Measurements from ENCODE around the gene PPP1R14D.

PPP1R14D gene

DNA sequence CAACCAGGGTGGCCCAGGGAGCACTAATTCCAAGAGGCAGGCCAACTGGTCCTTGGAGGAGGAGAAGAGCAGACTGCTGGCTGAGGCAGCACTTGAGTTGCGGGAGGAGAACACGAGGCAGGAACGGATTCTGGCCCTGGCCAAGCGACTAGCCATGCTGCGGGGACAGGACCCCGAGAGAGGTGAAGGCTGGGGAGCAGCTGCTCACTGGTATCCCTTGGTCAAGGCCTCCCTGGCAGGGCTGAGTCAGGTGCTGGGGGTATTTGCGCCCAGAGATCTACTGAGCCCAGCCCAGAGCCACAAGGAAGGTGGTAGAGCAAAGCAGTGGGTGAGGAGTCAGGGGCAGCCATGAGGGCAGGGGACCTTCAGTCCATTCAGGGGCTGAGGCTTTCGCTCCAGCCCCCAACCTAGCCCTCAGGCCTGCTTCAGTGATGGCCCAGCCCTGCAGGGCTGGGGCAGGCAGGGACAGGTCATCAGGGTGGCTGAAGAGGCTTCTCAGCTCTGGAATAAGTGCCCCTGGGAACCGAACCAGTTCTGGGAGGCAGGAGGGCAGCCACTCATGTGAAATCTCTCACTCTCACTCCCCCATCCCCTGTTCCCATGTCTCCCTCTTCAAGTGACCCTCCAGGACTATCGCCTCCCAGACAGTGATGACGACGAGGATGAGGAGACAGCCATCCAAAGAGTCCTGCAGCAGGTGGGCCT lies 15.6 kb downstream of the PPP1R14D start:
- peaks cover 4 to 5% of the 10 kb centered on the region in 2 experiments for H3K4me1 ChIP-seq (ENCODE audit: control insufficient read depth in 1 of 2, insufficient read depth in 1 of 2, low read depth in 1 of 2, low read length in 1 of 2)

GRCh38 chr15:40808861-40809450 lies 19.6 kb downstream of the PPP1R14D start:
- TF ChIP-seq, protein P1, sequence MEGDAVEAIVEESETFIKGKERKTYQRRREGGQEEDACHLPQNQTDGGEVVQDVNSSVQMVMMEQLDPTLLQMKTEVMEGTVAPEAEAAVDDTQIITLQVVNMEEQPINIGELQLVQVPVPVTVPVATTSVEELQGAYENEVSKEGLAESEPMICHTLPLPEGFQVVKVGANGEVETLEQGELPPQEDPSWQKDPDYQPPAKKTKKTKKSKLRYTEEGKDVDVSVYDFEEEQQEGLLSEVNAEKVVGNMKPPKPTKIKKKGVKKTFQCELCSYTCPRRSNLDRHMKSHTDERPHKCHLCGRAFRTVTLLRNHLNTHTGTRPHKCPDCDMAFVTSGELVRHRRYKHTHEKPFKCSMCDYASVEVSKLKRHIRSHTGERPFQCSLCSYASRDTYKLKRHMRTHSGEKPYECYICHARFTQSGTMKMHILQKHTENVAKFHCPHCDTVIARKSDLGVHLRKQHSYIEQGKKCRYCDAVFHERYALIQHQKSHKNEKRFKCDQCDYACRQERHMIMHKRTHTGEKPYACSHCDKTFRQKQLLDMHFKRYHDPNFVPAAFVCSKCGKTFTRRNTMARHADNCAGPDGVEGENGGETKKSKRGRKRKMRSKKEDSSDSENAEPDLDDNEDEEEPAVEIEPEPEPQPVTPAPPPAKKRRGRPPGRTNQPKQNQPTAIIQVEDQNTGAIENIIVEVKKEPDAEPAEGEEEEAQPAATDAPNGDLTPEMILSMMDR (IDR thresholded peaks at IDR 0.05), result no peak
- H3K27ac ChIP-seq, result no peak overlapping the region
- H3K4me1 ChIP-seq (ENCODE audit: control insufficient read depth in 1 of 2, insufficient read depth in 1 of 2, low read depth in 1 of 2, low read length in 1 of 2), result peaks cover 15 to 16% of the 10 kb centered on the region in 2 experiments
- H3K9me3 ChIP-seq, result no peaks in the 10 kb centered on the region
- no peaks in the 10 kb centered on the region for H3K27me3 ChIP-seq
- peaks cover 40% of the 10 kb centered on the region for H3K36me3 ChIP-seq
- no peak overlapping the region for H3K4me3 ChIP-seq (ENCODE audit: low read depth in 1 of 2, low read length in 1 of 2)

More for the DNA sequence above, 15.6 kb downstream of the PPP1R14D start:
- Histone ChIP-seq H3K27ac (no peak overlapping the region), H3K9me3 (no peaks in the 10 kb centered on the region), H3K36me3 (peaks cover 58% of the 10 kb centered on the region), H3K27me3 (no peaks in the 10 kb centered on the region), H3K4me3 (ENCODE audit: low read depth in 1 of 2, low read length in 1 of 2) (no peak overlapping the region)
- TF ChIP-seq, protein P1 (IDR thresholded peaks at IDR 0.05), result no peak

DNA sequence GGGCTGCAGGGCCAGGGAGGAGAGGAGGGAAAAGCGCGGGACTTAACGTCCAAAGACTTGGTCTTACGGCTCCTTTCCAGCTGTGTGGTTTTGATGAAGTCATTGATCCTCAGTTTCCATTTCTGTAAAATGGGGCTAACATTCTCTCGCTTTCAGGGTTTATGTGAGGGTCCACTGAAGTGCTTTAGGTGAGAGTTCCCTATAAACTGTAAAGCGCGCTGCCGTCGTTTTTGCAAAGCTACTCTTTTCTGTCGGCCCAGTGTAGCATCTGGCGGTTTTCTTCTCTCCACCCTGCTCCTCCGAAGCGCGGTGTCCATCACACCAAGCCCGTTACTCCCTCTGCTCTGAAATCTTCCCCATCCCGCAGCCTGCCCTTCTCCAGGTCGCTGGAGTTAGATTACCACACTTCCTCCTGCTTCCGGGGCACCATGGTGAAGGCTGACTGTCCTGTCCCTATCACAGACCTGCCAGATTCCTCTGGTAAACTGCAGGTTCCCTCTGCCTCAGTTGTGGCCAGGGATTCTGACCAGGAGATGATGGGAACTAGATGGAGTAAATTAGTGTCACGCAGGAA lies 20.5 kb downstream of the PPP1R14D start:
- TF ChIP-seq, protein P1 (IDR thresholded peaks at IDR 0.05), result no peak
- Histone ChIP-seq H3K27ac (peak overlapping the region; percentile 80), H3K4me1 (ENCODE audit: control insufficient read depth in 1 of 2, insufficient read depth in 1 of 2, low read depth in 1 of 2, low read length in 1 of 2) (peaks cover 15 to 16% of the 10 kb centered on the region in 2 experiments), H3K36me3 (peaks cover 30% of the 10 kb centered on the region), H3K4me3 (ENCODE audit: low read depth in 1 of 2, low read length in 1 of 2) (peak overlapping the region; percentile 98 to 100), H3K27me3 (no peaks in the 10 kb centered on the region), H3K9me3 (no peaks in the 10 kb centered on the region)

DNA sequence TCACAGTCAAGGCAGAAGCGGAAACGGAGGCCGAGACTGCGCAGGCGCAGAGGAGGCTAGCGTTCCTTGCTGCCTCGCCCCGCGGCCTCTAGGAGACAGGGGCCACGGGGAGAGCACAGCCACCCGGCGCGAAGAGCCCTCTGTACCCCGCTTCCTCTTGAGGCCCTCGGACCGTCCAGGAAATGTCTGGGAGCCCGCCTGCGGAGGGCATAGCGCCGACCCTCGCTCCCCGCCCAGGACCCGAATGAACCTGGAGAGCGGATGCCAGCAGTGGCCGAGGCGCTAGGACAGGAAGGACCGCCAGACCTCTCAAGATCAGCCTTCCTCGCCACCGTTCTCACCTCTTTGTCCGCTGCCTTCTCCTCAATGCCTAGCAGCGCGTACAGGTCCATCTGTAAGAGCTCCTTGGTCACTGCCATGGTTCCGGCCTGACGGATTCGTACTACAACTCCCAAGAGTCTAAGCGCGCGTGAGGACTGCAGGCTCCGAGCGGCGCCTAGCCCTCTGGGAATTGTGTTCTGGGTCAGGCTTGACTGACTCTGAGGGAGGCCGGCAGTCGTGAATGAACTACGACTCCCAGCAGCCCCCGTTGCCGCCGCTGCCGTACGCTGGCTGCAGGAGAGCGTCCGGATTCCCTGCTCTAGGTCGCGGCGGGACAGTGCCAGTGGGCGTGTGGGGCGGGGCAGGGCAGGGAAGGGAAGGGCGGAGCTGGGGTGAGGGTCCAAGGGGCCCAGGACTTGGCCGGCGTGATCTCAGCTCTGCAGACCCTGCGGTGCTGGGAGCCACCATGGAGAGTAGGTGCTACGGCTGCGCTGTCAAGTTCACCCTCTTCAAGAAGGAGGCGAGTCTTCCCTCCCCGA lies 21.2 kb downstream of the PPP1R14D start, which contains the start of the genes DNAJC17 and ZFYVE19:
Gene DNAJC17, minus strand, starts transcription at position 446 of the 860 bp plus-strand sequence. Its CDS starts 27 bp downstream, at position 419.
Gene ZFYVE19, plus strand, starts transcription at position 62 of the 860 bp plus-strand sequence. Its CDS starts 501 bp downstream, at position 563.
- Histone ChIP-seq H3K4me1 (ENCODE audit: control insufficient read depth in 1 of 2, insufficient read depth in 1 of 2, low read depth in 1 of 2, low read length in 1 of 2) (peaks cover 15 to 16% of the 10 kb centered on the region in 2 experiments), H3K4me3 (ENCODE audit: low read depth in 1 of 2, low read length in 1 of 2) (peak within 1 kb of the TSS; percentile 98 to 100), H3K36me3 (peaks cover 25% of the 10 kb centered on the region), H3K27me3 (no peaks in the 10 kb centered on the region), H3K27ac (peak within 1 kb of the TSS; percentile 80), H3K9me3 (no peaks in the 10 kb centered on the region)
- TF ChIP-seq, protein P1 (IDR thresholded peaks at IDR 0.05), result peak; percentile 27

DNA sequence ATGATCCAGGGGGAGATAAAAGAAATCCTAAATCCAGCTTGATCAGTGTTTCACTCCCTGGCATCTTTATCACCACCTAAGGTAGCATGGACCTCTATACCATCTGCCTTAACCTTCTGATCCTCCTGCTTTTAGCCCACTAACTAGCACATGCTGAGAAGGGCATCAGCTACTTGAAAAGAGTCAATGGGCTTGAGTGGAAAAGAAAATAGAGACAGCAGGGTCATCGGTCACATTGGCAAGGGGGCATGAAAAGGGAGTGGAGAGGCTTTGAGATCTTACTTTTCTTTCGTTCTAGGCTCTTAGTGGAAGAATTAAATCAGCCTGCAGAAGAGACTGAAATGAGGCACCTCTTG lies 21.9 kb downstream of the PPP1R14D start:
- Histone ChIP-seq H3K9me3 (no peaks in the 10 kb centered on the region), H3K4me1 (ENCODE audit: control insufficient read depth in 1 of 2, insufficient read depth in 1 of 2, low read depth in 1 of 2, low read length in 1 of 2) (peaks cover 15 to 16% of the 10 kb centered on the region in 2 experiments), H3K4me3 (ENCODE audit: low read depth in 1 of 2, low read length in 1 of 2) (peak overlapping the region; percentile 98 to 100), H3K27me3 (no peaks in the 10 kb centered on the region), H3K27ac (peak overlapping the region; percentile 80), H3K36me3 (peaks cover 23% of the 10 kb centered on the region)
- TF ChIP-seq, protein P1 (IDR thresholded peaks at IDR 0.05), result no peak
